OCI-LY7 (cell line): Measurements from ENCODE around the gene FAAP20.

ENCODE experiments used
- CTCF ChIP-seq: fragments of 200-600 bp; sonication (generic); conservative IDR thresholded peaks from 2 replicates; pipeline ENCODE4 v1.5.1; 2014; ENCODE audit warnings: mild to moderate bottlenecking, antibody characterized with exemption, low read length, moderate library complexity, mixed read lengths
- EZH2phosphoT487 ChIP-seq: fragments of 200-600 bp; sonication (generic); IDR thresholded peaks from 2 replicates; pipeline ENCODE4 v1.6.1; 2018; ENCODE audit warnings: low read depth, borderline replicate concordance, mild to moderate bottlenecking, mixed run types, antibody characterized with exemption, low read length, moderate library complexity, mixed read lengths

GRCh38 chr1:2148691-2149090 lies 45.9 kb downstream of the FAAP20 start:
- TF ChIP-seq EZH2phosphoT487 (no peak), CTCF (no peak)
